Measurements from ENCODE around the gene UBR1.

- TF ChIP-seq CTCF (IDR thresholded peaks at IDR 0.05) = no peak
- no peak for TF ChIP-seq EZH2 (IDR thresholded peaks at IDR 0.05)
These were observed 109.0 kb downstream of the UBR1 start for GRCh38 chr15:42996871-42997270.
